SK-N-DZ (cell line): ENCODE results near the gene ROR2.
"Not testable (repeated sequence)": the region's sequence is repeated elsewhere in the genome, so short reads cannot be mapped to it uniquely, and the experiment has no call there.

Source experiments
- DNase-seq: peaks from one replicate; pipeline ENCODE4 v3.0.0-alpha.2; 2015; ENCODE audit warnings: low spot score

The ROR2 gene

DNA sequence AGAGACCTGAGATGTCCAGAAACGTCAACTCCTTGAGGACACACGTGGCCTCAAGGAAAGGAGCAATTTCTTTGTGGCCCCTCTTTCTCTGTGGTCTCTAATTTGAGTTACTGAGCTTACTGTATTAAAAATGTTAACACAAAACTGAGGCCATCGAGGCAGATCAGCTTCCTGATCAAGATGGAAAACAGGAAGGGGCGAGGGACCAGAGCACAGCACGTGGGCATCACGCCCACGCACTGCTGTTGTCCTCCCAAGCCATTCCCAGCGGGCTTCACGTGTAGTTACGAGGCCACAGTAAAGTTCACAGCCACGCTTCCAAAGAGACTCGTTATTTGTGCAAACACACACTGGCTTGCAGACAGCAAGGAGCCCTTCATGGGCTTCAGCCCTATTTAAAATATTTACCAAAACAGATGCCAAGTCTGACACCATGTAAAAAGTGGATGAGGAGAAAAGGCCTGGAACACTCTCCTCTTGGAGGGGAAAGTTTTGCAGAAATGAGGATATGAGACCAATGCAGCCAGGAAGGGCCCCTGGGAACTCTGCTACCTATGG, 149.5 kb downstream of the ROR2 start:
- DNase-seq, result no peak

DNA sequence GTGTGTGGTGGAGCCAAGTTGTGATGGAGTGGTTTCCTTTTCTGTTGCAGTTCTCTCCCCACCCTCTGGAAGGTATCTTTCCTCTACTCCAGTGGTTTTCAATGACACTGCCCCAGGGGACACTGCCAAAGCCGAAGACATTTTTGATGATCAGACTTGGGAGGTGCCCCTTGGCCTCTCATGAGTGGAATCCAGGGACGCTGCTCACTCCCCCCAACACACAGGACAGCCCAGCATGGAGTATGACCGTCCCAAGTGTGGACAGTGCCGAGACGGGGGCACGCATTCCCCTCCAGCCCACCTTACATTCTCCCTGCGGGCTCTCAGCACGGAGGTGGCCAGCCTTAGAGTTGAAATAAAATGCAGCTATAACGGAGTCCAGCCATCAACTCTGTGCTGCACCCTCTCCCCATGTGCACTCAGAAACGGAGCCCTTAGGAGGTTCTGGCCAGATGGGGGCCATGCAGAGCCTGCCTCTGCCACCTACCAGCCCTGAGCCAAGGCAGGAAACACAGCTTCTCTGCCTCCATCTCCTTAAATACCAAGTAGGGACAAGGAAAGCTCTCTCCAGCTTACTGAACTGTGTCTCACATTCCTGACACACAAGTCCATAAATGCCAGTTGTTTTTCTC, 150.8 kb downstream of the ROR2 start:
- DNase-seq, result no peak

DNA sequence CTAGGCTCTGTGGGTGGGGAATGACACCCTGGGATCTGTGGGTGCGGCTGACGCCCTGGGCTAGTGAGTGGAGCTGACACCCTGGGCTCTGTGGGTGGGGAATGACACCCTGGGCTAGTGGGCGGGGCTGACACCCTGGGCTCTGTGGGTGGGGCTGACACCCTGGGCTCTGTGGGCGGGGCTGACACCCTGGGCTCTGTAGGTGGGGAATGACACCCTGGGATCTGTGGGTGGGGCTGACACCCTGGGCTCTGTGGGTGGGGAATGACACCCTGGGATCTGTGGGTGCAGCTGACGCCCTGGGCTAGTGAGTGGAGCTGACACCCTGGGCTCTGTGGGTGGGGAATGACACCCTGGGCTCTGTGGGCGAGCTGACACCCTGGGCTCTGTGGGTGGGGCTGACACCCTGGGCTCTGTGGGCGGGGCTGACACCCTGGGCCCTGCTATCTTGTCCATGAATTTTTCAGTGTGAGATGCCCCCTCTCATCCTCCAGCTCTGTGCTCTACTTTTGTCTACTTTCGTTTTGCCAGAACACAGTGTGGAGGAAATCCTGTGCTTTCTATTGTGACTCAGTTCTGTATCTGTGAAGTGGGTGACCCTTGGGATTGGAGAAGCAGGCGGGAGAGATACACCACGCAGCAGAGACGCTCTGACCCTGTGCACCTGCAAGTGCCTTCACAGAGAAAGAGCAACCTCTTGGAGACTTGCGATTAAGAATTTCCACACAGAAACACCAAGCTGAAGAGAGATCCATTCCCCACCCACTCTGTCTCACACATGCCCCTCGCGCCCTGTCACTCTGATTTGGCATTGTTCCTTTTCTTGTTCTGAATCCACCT, 151.5 kb downstream of the ROR2 start:
- not testable (repeated sequence) for DNase-seq

DNA sequence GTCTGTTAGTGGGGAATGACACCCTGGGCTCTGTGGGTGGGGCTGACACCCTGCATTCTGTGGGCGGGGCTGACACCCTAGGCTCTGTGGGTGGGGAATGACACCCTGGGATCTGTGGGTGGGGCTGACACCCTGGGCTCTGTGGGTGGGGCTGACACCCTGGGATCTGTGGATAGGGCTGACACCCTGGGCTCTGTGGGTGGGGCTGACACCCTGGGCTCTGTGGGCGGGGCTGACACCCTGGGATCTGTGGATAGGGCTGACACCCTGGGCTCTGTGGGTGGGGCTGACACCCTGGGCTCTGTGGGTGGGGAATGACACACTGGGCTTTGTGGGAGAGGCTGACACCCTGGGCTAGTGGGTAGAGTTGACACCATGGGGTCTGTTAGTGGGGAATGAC, 152.5 kb downstream of the ROR2 start:
- not testable (repeated sequence) for DNase-seq

DNA sequence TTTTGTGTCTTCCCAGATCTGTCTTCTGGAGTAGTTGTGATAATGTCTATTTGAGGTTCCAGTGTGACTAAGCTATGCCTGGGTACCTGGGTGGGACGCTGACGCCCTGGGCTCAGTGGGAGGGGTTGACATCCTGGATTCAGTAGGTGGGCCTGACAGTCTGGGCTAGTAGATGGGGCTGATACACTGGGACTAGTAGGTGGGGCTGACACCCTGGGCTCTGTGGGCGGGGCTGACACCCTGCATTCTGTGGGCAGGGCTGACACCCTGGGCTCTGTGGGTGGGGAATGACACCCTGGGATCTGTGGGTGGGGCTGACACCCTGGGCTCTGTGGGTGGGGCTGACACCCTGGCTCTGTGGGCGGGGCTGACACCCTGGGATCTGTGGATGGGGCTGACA, 153.5 kb downstream of the ROR2 start:
- not testable (repeated sequence) for DNase-seq

GRCh38 chr9:91795598-91796241, 154.3 kb downstream of the ROR2 start:
- DNase-seq, result no peak

DNA sequence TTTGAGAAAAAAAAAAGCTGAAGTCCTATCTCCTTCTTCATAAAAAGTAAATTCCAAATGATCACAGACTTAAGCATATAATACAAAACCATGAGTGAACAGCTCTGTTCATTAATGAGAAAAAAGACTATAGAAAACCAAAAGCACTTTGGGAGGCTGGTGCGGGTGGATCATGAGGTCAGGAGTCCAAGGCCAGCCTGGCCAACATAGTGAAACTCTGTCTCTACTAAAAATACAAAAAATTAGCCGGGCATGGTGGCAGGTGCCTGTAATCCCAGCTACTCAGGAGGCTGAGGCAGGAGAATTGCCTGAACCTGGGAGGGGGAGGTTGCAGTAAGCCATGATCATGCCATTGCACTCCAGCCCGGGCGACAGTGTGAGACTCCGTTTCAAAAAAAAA, 156.7 kb downstream of the ROR2 start:
- not testable (repeated sequence) for DNase-seq

DNA sequence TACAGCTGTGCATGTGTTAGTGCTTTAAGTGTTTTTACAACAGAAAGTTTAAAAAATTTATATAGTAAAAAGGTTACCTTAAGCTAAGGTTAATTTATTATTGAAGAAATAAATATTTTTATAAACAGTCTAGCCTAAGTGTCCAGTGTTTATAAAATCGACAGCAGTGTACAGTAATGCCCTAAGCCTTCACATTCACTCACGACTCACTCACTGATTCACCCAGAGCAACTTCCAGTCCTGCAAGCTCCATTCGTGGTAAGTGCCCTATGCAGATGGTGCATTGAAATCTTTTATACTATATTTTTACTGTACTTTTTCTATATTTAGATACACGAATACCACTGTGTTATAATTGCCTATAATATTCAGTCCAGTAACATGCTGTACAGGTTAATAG, 159.1 kb downstream of the ROR2 start:
- DNase-seq, result no peak

- DNase-seq, result no peak
Measured at GRCh38 chr9:91789941-91790340, 160.1 kb downstream of the ROR2 start.

DNA sequence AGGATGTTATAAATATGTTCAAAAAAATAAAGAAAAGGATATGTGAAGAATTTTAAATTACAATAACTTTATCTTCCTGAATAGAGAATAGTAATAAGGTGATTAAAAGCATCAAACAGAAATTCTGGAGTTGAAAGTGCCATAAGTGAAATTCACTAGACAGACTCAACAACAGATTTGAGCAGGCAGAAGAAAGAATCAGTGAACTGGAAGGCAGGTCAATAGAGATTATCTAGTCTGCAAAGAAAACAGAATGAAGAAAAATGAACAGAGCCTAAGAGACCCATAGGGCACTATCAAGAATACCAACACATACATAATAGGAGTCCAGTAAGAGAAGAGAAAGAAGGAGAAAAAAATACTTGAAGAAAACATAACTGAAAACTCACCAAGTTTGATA, 162.1 kb downstream of the ROR2 start:
- no peak for DNase-seq

DNA sequence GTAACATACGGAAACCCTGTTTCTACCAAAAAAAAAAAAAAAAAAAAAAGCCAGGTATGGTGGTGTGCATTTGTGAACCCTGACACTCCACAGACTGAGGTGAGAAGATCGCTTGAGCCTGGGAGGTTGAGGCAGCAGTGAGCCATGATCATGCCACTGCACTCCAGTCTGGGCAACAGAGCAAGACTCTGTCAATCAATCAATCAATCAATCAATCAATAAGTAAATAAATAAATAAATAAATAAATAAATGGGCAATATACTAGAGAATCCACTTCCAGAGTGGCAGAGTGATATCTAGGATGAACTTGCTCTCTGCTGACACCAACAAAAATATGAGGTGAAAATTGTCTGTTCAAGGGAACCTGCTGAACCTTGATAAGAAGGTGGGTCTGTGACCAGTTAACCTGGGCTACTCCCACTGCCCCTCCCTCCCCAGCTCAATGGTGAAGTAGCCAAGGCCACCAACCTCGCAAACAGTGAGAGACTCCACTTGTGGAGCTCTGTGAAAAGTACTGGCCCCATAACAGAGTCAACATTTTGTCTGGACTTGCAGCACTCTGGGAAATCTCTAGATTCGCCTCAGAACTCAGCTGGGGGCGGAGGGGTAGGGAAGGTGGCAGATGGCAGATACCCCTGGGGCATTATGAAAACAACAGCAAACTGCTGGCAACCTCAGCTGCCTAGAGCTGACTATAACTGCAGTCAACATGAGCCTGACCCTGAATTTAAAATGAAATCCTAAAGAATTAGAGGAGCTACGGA, 163.7 kb downstream of the ROR2 start:
- DNase-seq, result no peak

DNA sequence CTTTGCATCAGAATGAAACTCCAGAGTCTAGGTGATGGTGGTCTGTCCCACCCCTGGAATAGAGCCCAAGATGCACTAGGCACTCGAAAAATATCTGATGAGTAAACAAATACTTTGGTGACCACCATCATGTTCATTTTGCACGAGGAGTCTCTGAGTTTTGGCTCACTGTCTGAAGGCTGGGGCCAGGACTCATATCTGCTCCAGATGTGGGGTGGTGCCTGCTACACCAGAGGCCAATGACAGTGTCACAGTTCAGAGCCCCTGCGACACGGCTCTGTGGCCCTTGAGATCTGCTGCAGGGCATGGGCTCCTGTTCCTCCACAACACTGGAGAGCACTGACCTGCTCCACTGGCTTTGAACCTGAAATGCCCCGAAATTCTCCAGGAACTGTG, 164.6 kb downstream of the ROR2 start:
- no peak for DNase-seq

- no peak for DNase-seq
Measured at GRCh38 chr9:91784673-91785446, 165.2 kb downstream of the ROR2 start.

DNA sequence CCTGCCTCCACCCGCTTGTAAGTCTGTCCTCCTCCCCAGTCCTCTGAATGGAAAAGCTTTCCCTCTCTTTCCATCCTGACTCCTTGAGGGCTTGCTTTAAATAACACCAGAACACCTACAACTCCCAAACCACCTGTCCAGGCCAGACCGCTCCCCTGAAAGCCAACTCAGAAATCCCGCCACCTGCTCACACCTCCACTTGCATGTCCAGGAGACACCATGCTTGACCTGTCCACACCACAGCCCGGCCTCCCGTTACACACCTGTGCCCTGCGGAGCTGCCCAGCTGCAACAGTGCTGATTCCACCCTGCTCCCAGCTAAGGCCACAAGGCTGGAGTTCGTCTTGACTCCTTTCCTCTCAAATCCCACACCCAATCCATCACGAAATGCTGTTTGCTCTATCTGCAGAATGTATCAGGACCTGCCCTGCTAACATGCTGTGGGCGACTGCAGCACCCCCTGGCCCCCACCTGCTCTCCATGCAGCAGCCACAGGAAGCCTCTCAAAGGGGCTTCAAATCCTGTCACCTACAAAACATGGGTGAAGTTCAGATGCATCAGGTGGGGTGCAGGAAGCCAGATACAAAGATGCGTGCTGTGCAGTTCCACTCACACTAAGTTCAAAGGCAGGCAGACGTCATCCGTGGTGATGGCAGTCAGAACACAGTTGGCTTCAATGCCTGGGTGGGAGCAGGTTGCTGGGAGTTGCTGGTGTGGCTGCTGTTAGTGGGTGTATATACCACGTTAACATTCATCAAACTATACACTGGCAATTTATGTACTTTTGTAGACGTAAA, 166.0 kb downstream of the ROR2 start:
- DNase-seq, result no peak

DNA sequence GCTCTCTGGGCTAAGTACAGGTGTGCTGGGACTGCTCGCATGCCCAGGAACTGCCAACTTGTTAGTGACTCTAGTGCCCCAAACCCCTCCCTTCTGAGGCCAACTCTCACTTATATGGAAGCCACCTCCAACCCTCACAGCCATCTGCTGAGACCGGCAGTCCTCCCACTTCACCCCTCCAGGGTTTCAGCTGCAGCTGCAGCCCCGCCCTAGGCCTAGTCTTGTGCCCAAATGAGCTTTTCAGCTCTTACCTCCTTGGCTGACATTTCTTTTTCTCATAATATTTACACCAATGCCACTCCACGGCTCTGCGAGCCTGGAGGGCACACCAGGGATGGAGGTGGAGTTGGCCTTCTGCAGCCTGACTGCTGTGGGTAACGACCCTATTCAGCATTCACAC, 166.6 kb downstream of the ROR2 start:
- no peak for DNase-seq

GRCh38 chr9:91782708-91783214, 167.3 kb downstream of the ROR2 start:
- no peak for DNase-seq

- no peak for DNase-seq
Measured at GRCh38 chr9:91781906-91782305, 168.1 kb downstream of the ROR2 start.

GRCh38 chr9:91781116-91781515, 168.9 kb downstream of the ROR2 start:
- no peak for DNase-seq

GRCh38 chr9:91778031-91778430, 172.0 kb downstream of the ROR2 start:
- DNase-seq, result no peak

DNA sequence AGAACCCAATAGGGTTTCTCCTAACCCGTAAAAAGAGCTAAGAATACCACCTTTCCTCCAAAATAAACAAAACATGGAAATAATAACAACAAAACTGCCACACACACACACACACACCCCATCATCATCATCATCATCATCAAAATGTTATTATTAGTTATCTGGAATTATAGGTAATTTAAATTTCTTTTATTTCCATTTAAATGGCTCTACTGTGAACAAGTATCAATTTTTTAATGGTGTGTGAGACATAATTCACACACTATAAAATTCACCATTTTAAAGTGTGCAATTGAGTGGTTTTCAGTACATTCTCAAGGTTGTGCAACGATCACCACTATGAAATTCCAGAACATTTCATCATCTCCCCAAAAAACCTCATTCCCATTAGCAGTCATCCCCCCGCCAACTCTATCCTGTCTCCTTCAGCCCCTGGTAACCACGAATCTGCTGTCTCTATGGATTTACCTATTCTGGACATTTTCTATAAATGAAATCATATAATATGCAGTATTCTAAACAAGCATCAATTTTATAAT, 172.7 kb downstream of the ROR2 start:
- DNase-seq, result no peak
